Peyer's patch (tissue), 4 donors: ENCODE results near the gene TYROBP. TPM values are rescaled to one million over a fixed set of nuclear protein-coding genes. Genes with fewer than 3 reads are reported as not detected.

Experiments
- DNase-seq, 3 donors: peaks; one replicate each; pipeline ENCODE4 v3.0.0-alpha.2; 2017 to 2019
- H3K27ac ChIP-seq, 4 donors: fragments of 200-600 bp; sonication (generic); one replicate each; pipeline ENCODE4 v1.5.1; 2016 to 2019
- H3K27me3 ChIP-seq, 2 donors: fragments of 200-600 bp; sonication (generic); one replicate each; pipeline ENCODE4 v1.5.1; 2019
- H3K36me3 ChIP-seq, 3 donors: fragments of 200-600 bp; sonication (generic); one replicate each; pipeline ENCODE4 v1.5.1; 2016 to 2019
- H3K4me1 ChIP-seq, 4 donors: fragments of 200-600 bp; sonication (generic); one replicate each; pipeline ENCODE4 v1.5.1; 2016 to 2019
- H3K4me3 ChIP-seq, 4 donors: fragments of 200-600 bp; sonication (generic); 1 replicate in 3 of 4; 2 replicates in 1 of 4; pipeline ENCODE4 v1.5.1; 2016 to 2019; ENCODE audit warnings: mild to moderate bottlenecking in 1 of 4
- H3K9me3 ChIP-seq, 4 donors: fragments of 200-600 bp; sonication (generic); one replicate each; pipeline ENCODE4 v1.5.1; 2016 to 2019; ENCODE audit warnings: mild to moderate bottlenecking in 1 of 4
- POLR2A ChIP-seq, 2 donors: fragments of 450-650 bp; IDR thresholded peaks; one replicate each; pipeline ENCODE4 v1.5.1; 2017; ENCODE audit warnings: antibody characterized with exemption in 2 of 2, mild to moderate bottlenecking in 2 of 2, moderate library complexity in 2 of 2
- total RNA-seq, 4 donors: library from RNA; depleted of rRNA; stranded (reverse); fragments of >200 nt; gene quantifications; one replicate each; pipeline ENCODE4 v1.1.0, GENCODE V29; 2016
- TF ChIP-seq, protein P1 (sequence below), 6 experiments: fragments of 450-650 bp in 4 of 6; fragments of 200-600 bp in 2 of 6; sonication (generic) in 1 of 6; IDR thresholded peaks; one replicate each; pipeline ENCODE4 v1.5.1; 2017 to 2019; ENCODE audit warnings: antibody characterized with exemption in 6 of 6, mild to moderate bottlenecking in 3 of 6, moderate library complexity in 1 of 6

The TYROBP gene
- total RNA-seq, 4 donors from 2014 or later, result 4.2 to 56.1 (median 20.2) TPM

DNA sequence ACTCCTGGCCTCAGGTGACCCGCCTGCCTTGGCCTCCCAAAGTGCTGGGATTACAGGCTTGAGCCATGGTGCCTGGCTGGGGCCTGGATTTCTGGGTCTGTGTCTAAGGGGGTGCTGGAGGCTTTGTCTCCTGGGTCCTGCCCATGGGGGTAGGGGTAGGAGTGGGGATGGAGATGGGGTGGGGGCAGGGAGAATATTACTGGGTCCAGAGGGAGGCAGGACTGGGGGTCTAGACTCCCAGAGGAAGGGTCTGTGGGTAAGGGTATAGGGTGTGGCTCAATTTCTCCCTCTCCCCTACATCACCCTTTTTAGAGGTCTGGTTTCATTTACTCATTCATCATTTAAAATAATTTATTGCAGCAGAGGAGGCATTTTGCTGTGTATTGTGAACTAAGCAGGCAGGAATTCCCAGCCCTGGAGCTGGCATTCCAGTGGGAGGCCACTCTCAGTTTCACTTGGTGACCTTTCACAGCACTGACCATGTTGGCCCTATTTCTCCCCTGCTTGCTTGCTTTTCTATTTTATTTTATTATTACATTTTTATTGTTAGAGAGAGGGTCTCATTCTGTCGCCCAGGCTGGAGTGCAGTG is 6.9 kb downstream of the TYROBP start:
- Histone ChIP-seq H3K27me3 (no peaks in the 10 kb centered on the region), H3K27ac (peak overlapping the region; percentile 67 to 96 (median 94)), H3K4me1 (peaks cover 0 to 31% (median 16%) of the 10 kb centered on the region in 4 donors), H3K4me3 (peak overlapping the region in 3 of 4 donors; percentile 66 to 91 (median 85)), H3K9me3 (no peaks in the 10 kb centered on the region), H3K36me3 (peaks cover 0 to 9% (median 0%) of the 10 kb centered on the region in 3 donors)
- no peak for DNase-seq
- no peak for TF ChIP-seq POLR2A (IDR thresholded peaks at IDR 0.05)
- TF ChIP-seq, protein P1, sequence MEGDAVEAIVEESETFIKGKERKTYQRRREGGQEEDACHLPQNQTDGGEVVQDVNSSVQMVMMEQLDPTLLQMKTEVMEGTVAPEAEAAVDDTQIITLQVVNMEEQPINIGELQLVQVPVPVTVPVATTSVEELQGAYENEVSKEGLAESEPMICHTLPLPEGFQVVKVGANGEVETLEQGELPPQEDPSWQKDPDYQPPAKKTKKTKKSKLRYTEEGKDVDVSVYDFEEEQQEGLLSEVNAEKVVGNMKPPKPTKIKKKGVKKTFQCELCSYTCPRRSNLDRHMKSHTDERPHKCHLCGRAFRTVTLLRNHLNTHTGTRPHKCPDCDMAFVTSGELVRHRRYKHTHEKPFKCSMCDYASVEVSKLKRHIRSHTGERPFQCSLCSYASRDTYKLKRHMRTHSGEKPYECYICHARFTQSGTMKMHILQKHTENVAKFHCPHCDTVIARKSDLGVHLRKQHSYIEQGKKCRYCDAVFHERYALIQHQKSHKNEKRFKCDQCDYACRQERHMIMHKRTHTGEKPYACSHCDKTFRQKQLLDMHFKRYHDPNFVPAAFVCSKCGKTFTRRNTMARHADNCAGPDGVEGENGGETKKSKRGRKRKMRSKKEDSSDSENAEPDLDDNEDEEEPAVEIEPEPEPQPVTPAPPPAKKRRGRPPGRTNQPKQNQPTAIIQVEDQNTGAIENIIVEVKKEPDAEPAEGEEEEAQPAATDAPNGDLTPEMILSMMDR (IDR thresholded peaks at IDR 0.05), result no peak

DNA sequence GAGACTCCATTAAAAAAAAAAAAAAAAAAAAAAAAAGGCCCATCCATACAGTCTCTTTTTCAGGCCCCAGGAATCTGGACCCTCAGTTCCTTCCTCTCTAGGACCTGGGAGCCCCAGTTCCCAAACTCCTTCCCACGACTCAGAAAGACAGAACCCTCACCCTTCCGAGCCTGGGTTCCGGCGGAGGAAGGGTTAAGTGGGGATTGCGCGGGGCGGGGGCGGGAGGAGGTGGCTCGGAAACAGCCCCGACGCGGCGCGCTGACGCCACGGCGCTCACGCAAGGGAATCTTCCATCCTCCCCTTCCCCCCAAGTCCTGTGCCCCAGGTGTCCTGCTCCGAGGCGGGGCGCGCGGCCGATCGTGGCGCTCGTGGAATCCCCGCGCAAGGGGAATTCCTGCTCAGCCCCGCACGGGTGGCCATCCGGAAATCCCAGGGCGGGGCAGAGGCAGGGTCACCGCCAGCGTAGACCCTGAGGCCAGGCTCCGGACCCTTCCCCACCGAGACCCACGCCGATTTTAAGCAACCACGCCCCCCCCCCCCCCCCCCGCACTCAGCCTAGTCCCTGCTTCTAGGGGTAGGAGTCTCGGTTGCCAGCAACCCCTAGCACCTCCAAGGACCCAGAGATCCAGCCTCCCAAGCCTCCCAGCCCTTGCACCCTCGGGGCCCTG is 8.4 kb downstream of the TYROBP start:
- Histone ChIP-seq H3K4me1 (peaks cover 0 to 31% (median 15%) of the 10 kb centered on the region in 4 donors), H3K36me3 (peaks cover 0 to 24% (median 0%) of the 10 kb centered on the region in 3 donors), H3K27me3 (no peaks in the 10 kb centered on the region), H3K4me3 (peak overlapping the region; percentile 66 to 94 (median 88)), H3K27ac (peak overlapping the region; percentile 92 to 96 (median 94)), H3K9me3 (no peaks in the 10 kb centered on the region)
- TF ChIP-seq POLR2A (IDR thresholded peaks at IDR 0.05), result peak in 1 of 2 donors; percentile 54
- TF ChIP-seq, protein P1 (IDR thresholded peaks at IDR 0.05), result no peak
- DNase-seq, result peak; percentile 89 to 96 (median 90)

DNA sequence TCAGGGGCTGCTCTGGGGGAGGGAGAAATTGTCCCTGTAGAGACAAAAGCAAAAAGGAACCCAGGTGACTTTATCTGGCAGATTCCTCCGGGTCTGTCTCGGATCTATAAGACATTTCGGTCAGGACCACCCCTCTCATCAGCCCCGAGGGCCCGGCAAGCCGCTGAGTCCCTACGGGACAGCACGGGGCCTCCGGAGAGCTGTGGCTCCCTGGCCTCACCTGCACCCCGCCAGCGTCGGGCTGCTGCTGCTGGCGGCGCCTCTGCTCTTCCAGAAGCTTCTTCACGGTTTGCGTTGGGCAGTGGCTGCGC is 9.6 kb downstream of the TYROBP start:
- Histone ChIP-seq H3K36me3 (peaks cover 0 to 35% (median 0%) of the 10 kb centered on the region in 3 donors), H3K27me3 (no peaks in the 10 kb centered on the region), H3K9me3 (no peaks in the 10 kb centered on the region), H3K4me3 (peak overlapping the region; percentile 66 to 94 (median 88)), H3K27ac (peak overlapping the region; percentile 92 to 96 (median 94)), H3K4me1 (peaks cover 0 to 24% (median 15%) of the 10 kb centered on the region in 4 donors)
- TF ChIP-seq, protein P1 (IDR thresholded peaks at IDR 0.05), result no peak
- TF ChIP-seq POLR2A (IDR thresholded peaks at IDR 0.05), result no peak
- no peak for DNase-seq

DNA sequence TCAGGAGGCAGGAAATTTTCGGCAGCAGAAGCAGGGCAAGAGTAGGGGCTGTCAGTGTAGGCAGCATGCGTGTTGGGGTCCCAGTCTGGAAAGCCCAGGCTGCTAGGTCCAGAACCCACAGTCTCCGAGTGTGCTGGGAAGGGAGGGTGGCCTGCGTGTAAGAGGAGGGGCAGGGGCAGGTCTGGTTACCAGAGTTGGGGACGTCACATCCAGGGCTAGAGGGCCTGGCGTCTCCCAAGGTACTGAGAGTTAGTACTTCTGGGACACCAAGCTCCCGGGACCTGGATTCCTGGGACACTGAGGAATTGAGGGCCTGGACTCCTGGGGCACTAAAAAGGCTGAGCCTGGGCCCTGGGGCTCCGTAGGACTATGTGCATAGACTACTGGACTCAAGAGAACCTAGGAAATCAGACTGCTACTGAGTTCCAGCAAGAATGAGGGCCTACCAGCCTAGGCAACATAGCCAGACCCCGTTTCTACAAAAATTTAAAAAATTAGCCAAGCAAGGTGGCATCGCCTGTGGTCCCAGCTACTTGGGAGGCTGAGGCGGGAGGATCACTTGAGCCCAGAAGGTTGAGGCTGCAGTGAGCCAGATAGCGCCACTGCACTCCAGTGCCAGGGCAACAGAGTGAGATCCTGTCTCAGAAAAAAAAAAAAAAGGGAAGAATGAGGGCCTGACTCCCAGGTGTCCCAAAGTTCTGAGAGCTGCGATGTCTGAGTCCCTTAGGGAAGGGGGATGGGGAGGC is 10.2 kb downstream of the TYROBP start:
- H3K27me3 ChIP-seq, result no peaks in the 10 kb centered on the region
- no peaks in the 10 kb centered on the region for H3K9me3 ChIP-seq
- no peak for DNase-seq
- peaks cover 0 to 19% (median 12%) of the 10 kb centered on the region in 4 donors for H3K4me1 ChIP-seq
- TF ChIP-seq, protein P1 (IDR thresholded peaks at IDR 0.05), result no peak
- TF ChIP-seq POLR2A (IDR thresholded peaks at IDR 0.05), result no peak
- H3K27ac ChIP-seq, result peak overlapping the region in 3 of 4 donors; percentile 92 to 96 (median 95)
- peaks cover 0 to 41% (median 0%) of the 10 kb centered on the region in 3 donors for H3K36me3 ChIP-seq
- peak overlapping the region; percentile 66 to 94 (median 88) for H3K4me3 ChIP-seq

DNA sequence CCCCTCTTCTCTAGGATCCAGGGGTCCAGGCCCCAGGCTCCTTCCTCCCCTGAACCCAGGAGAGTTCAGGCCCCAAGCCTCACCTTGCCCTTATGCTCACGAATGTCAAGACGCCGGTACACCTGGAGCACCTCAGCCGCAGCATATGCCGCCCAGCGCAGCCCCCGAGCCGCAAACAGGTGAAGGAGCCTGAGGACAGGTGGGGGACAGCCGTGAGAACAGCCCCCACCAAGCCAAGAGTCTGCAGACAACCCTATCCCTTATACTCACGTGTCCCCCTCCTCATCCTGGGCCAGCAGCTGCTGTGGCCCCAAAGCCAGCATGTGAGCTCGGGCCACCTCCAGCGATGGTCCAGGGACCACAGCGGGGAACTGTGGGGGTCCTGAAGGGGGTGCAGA is 11.5 kb downstream of the TYROBP start:
- no peak for TF ChIP-seq POLR2A (IDR thresholded peaks at IDR 0.05)
- TF ChIP-seq, protein P1 (IDR thresholded peaks at IDR 0.05), result no peak
- Histone ChIP-seq H3K27me3 (no peaks in the 10 kb centered on the region), H3K9me3 (no peaks in the 10 kb centered on the region), H3K36me3 (peaks cover 0 to 53% (median 0%) of the 10 kb centered on the region in 3 donors), H3K4me1 (peaks cover 0 to 15% (median 7%) of the 10 kb centered on the region in 4 donors), H3K4me3 (no peak overlapping the region), H3K27ac (no peak overlapping the region)
- no peak for DNase-seq
